Transverse colon (tissue), 4 donors: Measurements from ENCODE around the gene LRRC4C. TPM values are rescaled to one million over a fixed set of nuclear protein-coding genes. Genes with fewer than 3 reads are reported as not detected.

Experiments used
- DNase-seq: peaks from one replicate; pipeline ENCODE4 v3.0.0-alpha.2; 2019
- H3K27ac ChIP-seq, 4 donors: fragments of 200-600 bp; sonication (generic); 2 replicates each; pipeline ENCODE4 v1.5.1; 2016 to 2018; ENCODE audit warnings: inconsistent platforms in 4 of 4
- H3K27me3 ChIP-seq: fragments of 200-600 bp; sonication (generic); 2 replicates; pipeline ENCODE4 v1.5.1; 2017; ENCODE audit warnings: inconsistent platforms
- H3K36me3 ChIP-seq, 4 donors: fragments of 200-600 bp; sonication (generic); 2 replicates each; pipeline ENCODE4 v1.5.1; 2017 to 2019; ENCODE audit warnings: inconsistent platforms in 4 of 4
- H3K4me1 ChIP-seq, 4 donors: fragments of 200-600 bp; sonication (generic); 2 replicates each; pipeline ENCODE4 v1.5.1; 2017 to 2020; ENCODE audit warnings: inconsistent platforms in 4 of 4
- H3K4me3 ChIP-seq, 4 donors: fragments of 200-600 bp; sonication (generic); 1 replicate in 1 of 4; 2 replicates in 3 of 4; pipeline versions ENCODE4 v1.5.1 to v1.6.1; 2017 to 2019; ENCODE audit warnings: inconsistent platforms in 4 of 4
- H3K9me3 ChIP-seq, 2 donors: fragments of 200-600 bp; sonication (generic); 2 replicates each; pipeline ENCODE4 v1.5.1; 2017 to 2019; ENCODE audit warnings: inconsistent platforms in 2 of 2
- CTCF ChIP-seq, 5 experiments: fragments of 200-600 bp in 3 of 5; fragments of 450-650 bp in 2 of 5; sonication (generic) in 3 of 5; IDR thresholded peaks; 1 replicate in 2 of 5; 2 replicates in 3 of 5; pipeline ENCODE4 v1.5.1; 2016 to 2017; ENCODE audit warnings: antibody characterized with exemption in 5 of 5, inconsistent platforms in 3 of 5, mild to moderate bottlenecking in 2 of 5, moderate library complexity in 1 of 5
- EP300 ChIP-seq: sonication (generic); formaldehyde crosslinking; IDR thresholded peaks from one replicate; pipeline ENCODE4 v1.6.1; 2017; ENCODE audit warnings: antibody characterized with exemption, low read depth
- POLR2A ChIP-seq: fragments of 450-650 bp; IDR thresholded peaks from one replicate; pipeline ENCODE4 v1.6.1; 2016; ENCODE audit warnings: antibody characterized with exemption, mild to moderate bottlenecking, moderate library complexity
- POLR2AphosphoS5 ChIP-seq, 3 donors: sonication (generic); formaldehyde crosslinking; IDR thresholded peaks; one replicate each; pipeline ENCODE4 v1.6.1; 2016; ENCODE audit warnings: antibody characterized with exemption in 3 of 3
- WGBS, 2 donors: methylation state at CpG; one replicate each; pipeline ENCODE4 v1.1.5; 2018; ENCODE audit warnings: low coverage in 1 of 2; 5-methylcytosine and 5-hydroxymethylcytosine counted together
- in situ Hi-C, 4 donors: fragments of 200-750 bp; cut with MboI; loops; one replicate each; pipeline versions ENCODE4 v1.15.0 to v1.15.1; 2017; ENCODE audit warnings: low sequenced_read_pairs in 3 of 4, low pct_ligation_motif_present in 1 of 4, low pct_unique_long_range_greater_than_20kb in 1 of 4
- intact Hi-C: fragments of 100-400 bp; cut with DNase I; formaldehyde crosslinking; loops from one replicate; pipeline ENCODE4 v1.15.1; 2023; ENCODE audit warnings: low total_unique reads
- total RNA-seq, 4 donors: library from RNA; depleted of rRNA; stranded (reverse); fragments of >200 nt; gene quantifications; one replicate each; pipeline ENCODE4 v1.1.0, GENCODE V29; 2016

The LRRC4C gene
- total RNA-seq, 4 donors from 2014 or later: 0.55 to 1.9 (median 0.64) TPM; not detected in 1

DNA sequence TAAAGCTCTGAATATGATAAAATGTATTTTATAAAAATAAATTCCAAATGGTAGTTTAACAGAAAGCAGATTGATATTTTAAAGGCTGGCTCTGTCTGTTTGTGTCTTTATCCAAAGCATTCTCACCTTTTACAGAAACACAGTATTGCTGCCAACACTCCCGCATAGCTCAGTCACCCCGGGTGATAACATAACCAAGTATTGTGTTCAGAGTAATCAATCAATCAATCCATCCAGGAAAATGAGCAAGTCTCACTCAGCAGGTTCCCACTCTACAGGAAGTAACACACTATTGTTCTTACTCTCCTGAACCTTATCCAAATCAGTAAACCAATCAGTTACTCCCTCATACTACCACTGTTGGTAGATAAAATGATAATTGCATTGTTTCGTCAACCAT is 203.4 kb downstream of the LRRC4C start:
- Histone ChIP-seq H3K27me3 (no peaks in the 10 kb centered on the region), H3K4me1 (no peaks in the 10 kb centered on the region), H3K9me3 (no peaks in the 10 kb centered on the region), H3K27ac (no peak overlapping the region), H3K36me3 (no peaks in the 10 kb centered on the region), H3K4me3 (no peak overlapping the region)
- DNase-seq: no peak
- 62 to 70% methylated on average over 3 of the region's 3 CpGs for WGBS, 2 donors
- in situ Hi-C loops (no loop called here), intact Hi-C loops (no loop called here)
- TF ChIP-seq POLR2A (no peak), CTCF (IDR thresholded peaks at IDR 0.05) (no peak), POLR2AphosphoS5 (IDR thresholded peaks at IDR 0.05) (no peak), EP300 (no peak)

GRCh38 chr11:41254966-41255365 is 204.5 kb downstream of the LRRC4C start:
- TF ChIP-seq CTCF (IDR thresholded peaks at IDR 0.05): no peak
- no peak for TF ChIP-seq EP300
- TF ChIP-seq POLR2A: no peak
- TF ChIP-seq POLR2AphosphoS5 (IDR thresholded peaks at IDR 0.05): no peak
- no peaks in the 10 kb centered on the region for H3K4me1 ChIP-seq
- intact Hi-C loops (no loop called here), in situ Hi-C loops (no loop called here)
- DNase-seq: no peak
- H3K27ac ChIP-seq: no peak overlapping the region
- H3K4me3 ChIP-seq: no peak overlapping the region
- no peaks in the 10 kb centered on the region for H3K27me3 ChIP-seq
- no peaks in the 10 kb centered on the region for H3K36me3 ChIP-seq
- H3K9me3 ChIP-seq: no peaks in the 10 kb centered on the region
- 39 to 63% methylated on average over 1 to 2 of the region's 2 CpGs for WGBS, 2 donors

DNA sequence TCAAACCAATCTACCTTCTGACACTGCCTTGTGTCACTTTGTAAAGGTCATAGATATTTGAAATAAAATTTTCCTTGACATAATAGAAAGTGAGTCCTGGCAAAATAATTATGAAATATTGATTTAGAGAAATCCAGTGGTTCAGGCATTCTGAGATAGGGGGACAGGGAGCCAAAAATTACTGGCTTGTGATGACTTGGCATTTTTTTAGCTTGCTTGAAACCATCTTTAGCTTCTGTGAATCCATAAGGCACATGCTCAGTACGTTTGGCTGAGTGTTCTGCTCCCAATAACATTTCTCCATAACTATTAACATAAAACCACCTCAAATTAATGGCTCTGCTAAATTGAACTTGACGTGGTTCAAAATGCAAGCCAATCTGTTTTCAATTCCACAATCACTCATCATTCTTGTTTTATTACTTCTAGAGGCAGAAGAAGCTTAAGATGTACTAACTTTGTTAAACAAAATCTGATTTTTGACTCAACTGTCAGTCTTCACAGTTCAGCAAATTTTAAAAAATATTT is 209.0 kb downstream of the LRRC4C start:
- no peak for DNase-seq
- Histone ChIP-seq H3K9me3 (no peaks in the 10 kb centered on the region), H3K27ac (no peak overlapping the region), H3K36me3 (no peaks in the 10 kb centered on the region), H3K27me3 (no peaks in the 10 kb centered on the region), H3K4me1 (no peaks in the 10 kb centered on the region), H3K4me3 (no peak overlapping the region)
- intact Hi-C loops: no loop called here
- WGBS, 2 donors: 23 to 38% methylated on average over 2 of the region's 2 CpGs
- no peak for TF ChIP-seq POLR2A
- TF ChIP-seq CTCF (IDR thresholded peaks at IDR 0.05): no peak
- no peak for TF ChIP-seq EP300
- no peak for TF ChIP-seq POLR2AphosphoS5 (IDR thresholded peaks at IDR 0.05)
- in situ Hi-C loops: no loop called here

DNA sequence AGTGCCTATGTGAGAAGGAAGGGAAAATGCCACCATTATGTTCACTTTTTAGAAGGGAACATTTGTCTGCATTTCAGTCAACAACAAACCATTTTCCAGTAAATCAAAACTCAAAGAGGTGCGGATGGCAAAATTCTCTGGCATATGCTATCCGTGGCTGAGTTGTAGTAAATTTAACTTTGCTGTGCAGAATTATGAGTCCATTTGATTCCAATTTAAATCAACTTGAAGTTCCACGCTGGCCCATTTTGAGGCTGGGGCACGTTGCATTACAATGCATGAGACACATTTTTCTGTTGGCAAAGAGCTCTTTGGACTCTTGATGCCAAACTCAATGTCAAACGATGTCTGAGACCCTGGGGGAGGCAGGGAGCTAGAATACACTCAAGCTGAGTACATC is 211.8 kb downstream of the LRRC4C start:
- Histone ChIP-seq H3K4me3 (no peak overlapping the region), H3K27ac (no peak overlapping the region), H3K9me3 (no peaks in the 10 kb centered on the region), H3K36me3 (no peaks in the 10 kb centered on the region), H3K4me1 (no peaks in the 10 kb centered on the region), H3K27me3 (no peaks in the 10 kb centered on the region)
- intact Hi-C loops (no loop called here), in situ Hi-C loops (no loop called here)
- WGBS, 2 donors: 33 to 74% methylated on average over 1 to 5 of the region's 5 CpGs
- DNase-seq: no peak
- TF ChIP-seq POLR2AphosphoS5 (IDR thresholded peaks at IDR 0.05) (no peak), CTCF (IDR thresholded peaks at IDR 0.05) (no peak), POLR2A (no peak), EP300 (no peak)
